Effector memory CD8-positive, alpha-beta T cell (primary cell): Measurements from ENCODE around the gene C7orf25.
A peak's percentile ranks its signal among the peaks of the same experiment; 100 is the strongest.

Experiments used
- ATAC-seq: fragments of 150-1000 bp; cut with Tn5 transposase; replicated peaks from 2 replicates; pipeline ENCODE4 v1.10.0; 2021; ENCODE audit warnings: mild to moderate bottlenecking, moderate library complexity
- DNase-seq, 3 experiments: peaks; one replicate each; pipeline ENCODE4 v3.0.0; 2021
- H3K27ac Mint-ChIP-seq, 2 donors: one replicate each; pipeline ENCODE4 v1.8.0; 2022; ENCODE audit warnings: mild to moderate bottlenecking in 2 of 2, mixed read lengths in 2 of 2, moderate library complexity in 2 of 2
- H3K27me3 Mint-ChIP-seq, 2 donors: one replicate each; pipeline ENCODE4 v1.8.0; 2022; ENCODE audit warnings: mixed read lengths in 2 of 2
- H3K36me3 Mint-ChIP-seq: one replicate; pipeline ENCODE4 v1.8.0; 2022; ENCODE audit warnings: mild to moderate bottlenecking, moderate library complexity, mixed read lengths; ENCODE audit not compliant: insufficient read depth
- H3K4me1 Mint-ChIP-seq, 2 donors: one replicate each; pipeline ENCODE4 v1.8.0; 2022; ENCODE audit warnings: low read depth in 2 of 2, mixed read lengths in 2 of 2
- H3K4me3 Mint-ChIP-seq, 2 donors: one replicate each; pipeline ENCODE4 v1.8.0; 2022; ENCODE audit warnings: mild to moderate bottlenecking in 2 of 2, mixed read lengths in 2 of 2, moderate library complexity in 2 of 2
- H3K9me3 Mint-ChIP-seq, 2 donors: one replicate each; pipeline ENCODE4 v1.8.0; 2022; ENCODE audit warnings: mixed read lengths in 2 of 2
- total RNA-seq, 9 experiments: gene quantifications; one replicate each; lab custom pipeline; 2026; lab: John Stamatoyannopoulos, UW

Gene C7orf25
- total RNA-seq, result 0 to 0.49 (median 0.11) reads per million in 9 experiments

DNA sequence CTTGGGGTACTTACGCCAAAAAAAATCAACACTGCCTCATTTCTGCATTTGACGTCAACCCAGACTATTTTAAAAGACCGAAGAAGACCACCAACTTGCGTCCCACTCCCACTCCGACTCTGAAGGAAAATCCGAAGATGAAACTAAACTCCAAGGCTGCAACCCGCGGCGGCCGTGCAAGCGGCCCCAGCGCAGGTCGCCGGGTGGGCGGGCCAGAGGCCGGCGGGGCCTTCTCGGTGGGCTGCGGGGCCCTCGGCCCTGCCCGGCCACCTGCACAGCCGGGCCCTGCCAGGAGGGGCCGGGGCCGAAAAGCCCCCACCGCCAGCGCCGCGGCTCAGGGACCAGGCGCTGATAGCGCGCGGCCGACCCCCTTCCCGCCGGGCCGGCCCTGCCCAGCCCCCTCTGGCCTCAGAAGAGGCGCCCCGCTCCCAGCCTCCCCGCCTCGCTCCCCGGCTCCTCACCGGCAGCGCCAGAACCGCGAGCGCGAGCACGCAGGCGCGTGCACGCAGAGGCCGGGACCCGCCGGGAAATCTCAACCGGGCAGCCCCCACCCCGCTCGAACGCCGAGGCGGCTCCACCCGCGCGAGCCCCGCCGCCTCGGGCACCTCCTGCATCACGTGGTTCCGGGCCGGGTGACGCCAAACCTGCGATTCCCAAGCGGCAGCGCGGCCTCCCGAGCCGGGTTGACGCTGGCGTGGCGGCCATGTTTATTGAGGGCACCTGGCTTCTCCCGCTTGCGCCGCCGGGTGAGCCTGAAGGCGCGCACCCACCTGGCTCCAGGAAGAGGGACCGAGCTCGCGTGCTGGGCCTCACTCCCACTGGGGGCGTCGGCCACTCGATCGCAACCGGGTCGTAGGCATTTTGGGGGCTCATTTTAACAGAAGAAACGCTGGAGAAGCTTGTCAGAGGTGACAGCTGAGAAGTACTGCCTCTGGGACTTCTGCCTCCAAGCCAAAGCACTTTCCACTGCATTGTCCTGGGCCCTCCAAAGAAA lies at the start of gene C7orf25:
C7orf25 (minus strand) TSS at position 617 of the 994 bp plus-strand sequence. CDS start 1,170 bp downstream, outside the sequence.
- peak; percentile 95 to 97 (median 95) for DNase-seq
- H3K4me3 Mint-ChIP-seq, result peak within 1 kb of the TSS; percentile 82 to 85
- no peaks in the 10 kb centered on the region for H3K27me3 Mint-ChIP-seq
- peaks cover 19% of the 10 kb centered on the region for H3K36me3 Mint-ChIP-seq
- peak within 1 kb of the TSS; percentile 81 to 87 for H3K27ac Mint-ChIP-seq
- H3K4me1 Mint-ChIP-seq, result peaks cover 20 to 33% of the 10 kb centered on the region in 2 donors
- peak; percentile 95 for ATAC-seq
- H3K9me3 Mint-ChIP-seq, result no peaks in the 10 kb centered on the region

DNA sequence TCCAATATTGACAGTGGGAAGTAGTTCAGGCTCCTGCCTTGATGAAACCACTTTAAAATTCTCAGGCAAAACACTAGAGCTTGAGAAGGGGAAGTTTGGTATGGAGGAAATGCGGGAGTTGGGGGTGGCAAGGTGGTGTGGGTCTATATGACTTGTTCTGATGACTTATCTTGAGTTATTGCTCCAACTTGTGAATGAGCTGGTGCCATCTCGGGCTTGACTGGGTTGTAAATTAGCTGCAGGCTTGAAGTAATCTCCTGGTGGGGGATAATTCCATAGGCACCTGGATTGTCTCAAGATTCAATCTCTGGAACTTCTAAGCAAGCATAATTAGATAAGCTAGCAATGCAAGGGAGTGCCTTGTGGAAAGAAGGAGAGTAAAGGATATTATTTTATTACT lies 49.3 kb upstream of the C7orf25 start:
- Mint-ChIP-seq H3K27me3 (peaks cover 26 to 27% of the 10 kb centered on the region in 2 donors), H3K4me1 (no peaks in the 10 kb centered on the region), H3K4me3 (no peak overlapping the region), H3K36me3 (peaks cover 2% of the 10 kb centered on the region), H3K9me3 (peaks cover 0 to 7% of the 10 kb centered on the region in 2 donors), H3K27ac (no peak overlapping the region)
- DNase-seq (no peak), ATAC-seq (no peak)

DNA sequence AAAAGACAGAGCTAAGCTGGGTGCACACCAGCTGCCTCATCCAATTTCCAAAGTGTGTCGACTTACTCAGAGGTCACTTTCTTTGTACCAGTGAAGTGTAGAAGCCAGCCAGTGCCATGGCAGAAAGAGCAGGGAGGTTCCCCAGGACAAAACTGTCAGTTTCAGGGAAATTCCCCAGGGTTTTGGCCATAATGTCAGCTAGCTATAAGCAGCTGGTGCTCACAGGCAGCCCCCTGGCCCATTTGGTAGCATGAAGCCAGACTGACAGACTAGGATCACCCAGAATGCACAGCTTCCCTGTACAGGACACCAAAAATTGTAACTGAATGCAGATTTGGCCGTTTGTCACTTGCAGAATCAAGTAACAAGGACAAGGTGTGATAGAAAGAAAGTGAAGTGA lies 48.9 kb upstream of the C7orf25 start:
- H3K27me3 Mint-ChIP-seq, result peaks cover 25 to 27% of the 10 kb centered on the region in 2 donors
- H3K4me3 Mint-ChIP-seq, result no peak overlapping the region
- peaks cover 0 to 7% of the 10 kb centered on the region in 2 donors for H3K9me3 Mint-ChIP-seq
- H3K27ac Mint-ChIP-seq, result no peak overlapping the region
- ATAC-seq (no peak), DNase-seq (no peak)
- peaks cover 2% of the 10 kb centered on the region for H3K36me3 Mint-ChIP-seq
- H3K4me1 Mint-ChIP-seq, result no peaks in the 10 kb centered on the region

DNA sequence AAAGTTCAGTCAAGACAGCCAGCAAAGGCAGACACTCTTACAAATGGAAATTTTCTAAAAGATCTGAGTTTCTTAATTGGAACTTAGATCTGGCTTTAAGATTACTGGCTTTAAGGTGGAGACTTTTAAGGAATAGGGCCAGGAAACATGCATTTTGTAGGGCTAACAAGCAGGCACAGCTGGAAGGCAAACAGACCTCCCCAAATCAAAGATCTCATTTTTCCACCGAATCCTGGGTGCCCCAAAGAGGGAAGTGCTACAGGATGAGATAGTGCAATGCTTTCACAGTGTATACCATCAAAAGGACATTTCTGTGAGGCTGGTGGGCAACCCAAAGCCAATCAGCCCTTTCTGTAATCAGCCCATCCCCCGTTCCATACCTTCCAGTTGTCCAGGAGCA lies 47.7 kb upstream of the C7orf25 start:
- Mint-ChIP-seq H3K4me3 (no peak overlapping the region), H3K9me3 (peaks cover 0 to 7% of the 10 kb centered on the region in 2 donors), H3K27me3 (peaks cover 15 to 17% of the 10 kb centered on the region in 2 donors), H3K27ac (no peak overlapping the region), H3K4me1 (no peaks in the 10 kb centered on the region), H3K36me3 (peaks cover 2% of the 10 kb centered on the region)
- DNase-seq (no peak), ATAC-seq (no peak)

DNA sequence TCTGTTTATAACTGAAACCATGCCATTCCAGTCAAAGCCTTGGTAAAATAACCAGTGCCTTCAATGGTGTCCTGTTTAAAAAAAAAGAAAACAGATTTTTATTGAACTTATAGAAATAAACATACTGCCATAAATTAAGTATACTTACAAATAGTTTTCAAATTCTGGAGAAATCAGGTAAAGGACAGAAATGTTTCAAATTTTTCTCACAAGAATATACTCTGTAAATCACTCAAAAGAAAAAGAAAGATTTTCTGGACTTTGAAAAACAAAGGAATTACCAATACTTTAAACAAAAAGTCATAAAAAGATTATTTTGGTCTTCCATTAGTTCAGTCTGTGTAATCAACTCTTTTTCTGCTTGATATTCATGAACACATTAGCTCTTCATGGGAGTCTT lies 44.2 kb upstream of the C7orf25 start:
- Mint-ChIP-seq H3K9me3 (peaks cover 0 to 7% of the 10 kb centered on the region in 2 donors), H3K4me3 (no peak overlapping the region), H3K4me1 (no peaks in the 10 kb centered on the region), H3K27me3 (peaks cover 11 to 15% of the 10 kb centered on the region in 2 donors), H3K36me3 (peaks cover 2% of the 10 kb centered on the region), H3K27ac (no peak overlapping the region)
- no peak for ATAC-seq
- no peak for DNase-seq

DNA sequence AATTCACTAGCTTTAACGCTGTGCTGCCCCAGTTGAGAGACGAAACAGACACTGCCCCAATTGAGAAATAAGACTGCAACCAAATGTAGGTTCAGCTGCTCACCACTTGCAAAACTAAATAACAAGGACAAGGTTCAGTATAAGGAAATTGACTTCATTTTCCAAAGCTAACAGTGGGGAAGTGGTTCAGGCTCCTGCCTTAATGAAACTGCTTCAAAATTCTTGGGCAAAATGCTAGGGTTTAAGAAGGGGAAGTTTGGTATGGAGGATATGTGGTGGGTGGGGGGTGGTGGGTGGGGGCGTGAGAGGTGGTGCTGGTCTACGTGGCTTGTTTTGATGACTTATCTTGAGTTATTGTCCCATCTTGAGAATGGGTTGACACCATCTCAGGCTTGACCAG lies 42.1 kb upstream of the C7orf25 start:
- Mint-ChIP-seq H3K27me3 (no peaks in the 10 kb centered on the region), H3K36me3 (peaks cover 2% of the 10 kb centered on the region), H3K4me1 (no peaks in the 10 kb centered on the region), H3K27ac (no peak overlapping the region), H3K4me3 (no peak overlapping the region), H3K9me3 (peaks cover 0 to 7% of the 10 kb centered on the region in 2 donors)
- DNase-seq (no peak), ATAC-seq (no peak)

DNA sequence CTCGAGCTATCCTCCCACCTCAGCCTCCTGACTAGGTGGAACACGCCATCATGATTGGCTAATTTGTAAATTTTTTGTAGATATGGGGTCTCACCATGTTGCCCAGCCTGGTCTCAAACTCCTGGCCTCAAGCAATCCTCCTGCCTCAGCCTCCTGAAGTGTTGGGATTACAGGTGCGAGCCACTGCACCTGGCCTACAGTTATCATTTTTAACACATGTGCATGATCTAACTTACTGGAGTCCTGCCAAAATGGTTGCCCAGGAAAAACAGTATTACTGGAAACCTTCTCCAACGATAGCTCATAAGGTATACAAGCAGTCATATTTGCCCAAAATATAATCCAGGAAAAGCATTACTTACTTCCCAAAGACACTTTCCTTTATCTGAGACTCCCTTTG lies 40.5 kb upstream of the C7orf25 start:
- Mint-ChIP-seq H3K36me3 (no peaks in the 10 kb centered on the region), H3K27me3 (no peaks in the 10 kb centered on the region), H3K27ac (no peak overlapping the region), H3K4me3 (no peak overlapping the region), H3K9me3 (peaks cover 0 to 5% of the 10 kb centered on the region in 2 donors), H3K4me1 (no peaks in the 10 kb centered on the region)
- DNase-seq (no peak), ATAC-seq (no peak)

DNA sequence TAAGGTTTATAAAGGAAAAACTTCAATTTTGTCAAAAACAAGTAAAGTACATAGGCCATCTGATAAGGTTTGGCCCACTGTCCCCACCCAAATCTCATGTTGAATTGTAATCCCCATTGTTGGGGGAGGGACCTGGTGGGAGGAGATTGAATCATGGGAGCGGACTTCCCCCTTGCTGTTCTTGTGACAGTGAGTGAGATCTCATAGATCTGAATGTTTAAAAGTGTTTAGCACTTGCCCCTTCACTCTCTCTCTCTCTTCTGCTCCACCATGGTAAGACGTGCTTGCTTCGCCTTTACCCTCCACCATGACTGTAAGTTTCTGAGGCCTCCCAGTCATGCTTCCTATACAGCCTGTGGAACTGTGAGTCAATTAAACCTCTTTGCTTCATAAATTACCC lies 38.5 kb upstream of the C7orf25 start:
- Mint-ChIP-seq H3K4me1 (peaks cover 0 to 2% of the 10 kb centered on the region in 2 donors), H3K9me3 (no peaks in the 10 kb centered on the region), H3K4me3 (no peak overlapping the region), H3K36me3 (no peaks in the 10 kb centered on the region), H3K27ac (no peak overlapping the region), H3K27me3 (no peaks in the 10 kb centered on the region)
- DNase-seq (no peak), ATAC-seq (no peak)

DNA sequence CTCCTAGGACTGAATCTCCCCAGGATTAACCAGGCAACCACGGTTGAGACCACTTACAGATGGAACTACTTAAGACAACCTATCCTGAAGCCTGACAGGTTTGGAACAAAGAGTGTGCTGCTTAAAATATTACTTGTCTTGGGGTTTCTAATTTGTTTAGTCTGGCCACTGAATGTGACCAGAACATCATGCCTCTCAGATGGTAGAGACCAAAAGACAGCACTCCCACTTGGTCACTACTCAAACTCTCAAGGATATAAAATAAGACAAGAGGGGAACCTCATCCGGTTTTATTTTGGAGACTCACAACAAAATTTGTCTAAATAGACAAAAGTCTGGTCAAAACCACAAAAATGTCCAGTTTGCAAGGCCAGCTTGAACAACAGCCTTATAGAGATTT lies 35.7 kb upstream of the C7orf25 start:
- ATAC-seq, result no peak

DNA sequence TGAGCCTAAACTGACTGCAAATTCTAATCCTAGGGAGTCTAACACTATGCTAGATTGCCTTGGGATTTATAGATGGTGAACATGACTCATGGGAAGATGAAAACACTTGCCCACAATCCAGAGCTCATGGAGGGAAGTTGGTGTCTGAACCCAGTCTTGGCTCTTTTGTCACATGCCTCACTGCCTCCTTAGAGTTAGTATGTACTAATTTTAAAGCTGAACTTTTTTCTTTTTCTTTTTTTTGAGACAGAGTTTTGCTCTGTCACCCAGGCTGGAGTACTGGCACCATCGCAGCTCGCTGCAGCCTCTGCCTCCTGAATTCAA lies 34.7 kb upstream of the C7orf25 start:
- Mint-ChIP-seq H3K36me3 (no peaks in the 10 kb centered on the region), H3K4me1 (peaks cover 0 to 2% of the 10 kb centered on the region in 2 donors), H3K9me3 (no peaks in the 10 kb centered on the region), H3K27me3 (no peaks in the 10 kb centered on the region), H3K4me3 (no peak overlapping the region), H3K27ac (no peak overlapping the region)
- ATAC-seq (no peak), DNase-seq (no peak)

More for the DNA sequence above, 35.7 kb upstream of the C7orf25 start:
- Mint-ChIP-seq H3K4me1 (peaks cover 0 to 2% of the 10 kb centered on the region in 2 donors), H3K9me3 (no peaks in the 10 kb centered on the region), H3K27ac (no peak overlapping the region), H3K4me3 (no peak overlapping the region), H3K36me3 (no peaks in the 10 kb centered on the region), H3K27me3 (no peaks in the 10 kb centered on the region)
- no peak for DNase-seq

DNA sequence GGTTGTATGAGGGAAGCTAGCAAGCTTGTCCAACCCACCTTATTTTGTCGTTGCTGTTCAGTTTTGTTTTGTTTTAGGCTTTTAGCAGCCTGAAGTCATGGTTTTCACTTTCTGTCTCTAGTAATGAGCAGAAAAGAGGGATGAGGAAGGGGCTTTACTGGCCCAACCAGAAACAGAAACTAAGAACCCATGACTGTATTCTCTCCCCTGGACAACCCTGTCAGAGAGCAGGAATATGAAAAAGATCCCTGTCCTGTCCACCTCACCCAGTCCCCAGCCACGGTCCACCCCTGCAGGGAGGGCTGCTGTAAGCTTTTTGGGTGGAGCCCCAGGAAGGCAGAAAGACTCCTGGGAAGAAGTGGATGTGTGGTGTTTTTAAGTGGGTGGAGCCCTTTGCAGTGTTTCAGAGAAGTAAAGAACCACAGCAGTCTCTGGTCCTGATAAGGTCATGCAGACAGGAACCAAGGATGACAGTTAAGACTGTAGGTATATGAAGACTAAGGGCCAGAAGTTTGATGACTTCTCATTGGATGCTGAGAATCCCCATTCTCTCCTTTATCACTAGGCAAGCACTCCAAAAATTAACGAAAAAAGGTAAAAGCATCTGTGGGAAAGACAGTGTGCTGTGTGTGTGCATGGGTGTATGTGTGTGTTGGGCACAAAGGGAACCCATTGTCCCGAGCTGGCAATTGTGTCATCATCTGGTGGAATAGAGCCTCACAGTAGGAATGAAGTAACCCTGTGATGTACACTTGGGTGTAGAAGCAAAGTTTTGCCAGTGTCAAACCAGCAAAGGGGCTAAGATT lies 34.2 kb upstream of the C7orf25 start:
- Mint-ChIP-seq H3K4me1 (peaks cover 0 to 2% of the 10 kb centered on the region in 2 donors), H3K36me3 (no peaks in the 10 kb centered on the region), H3K27ac (peak overlapping the region in 1 of 2 donors; percentile 39), H3K27me3 (no peaks in the 10 kb centered on the region), H3K9me3 (no peaks in the 10 kb centered on the region), H3K4me3 (peak overlapping the region in 1 of 2 donors; percentile 28)
- DNase-seq, result no peak
- no peak for ATAC-seq

DNA sequence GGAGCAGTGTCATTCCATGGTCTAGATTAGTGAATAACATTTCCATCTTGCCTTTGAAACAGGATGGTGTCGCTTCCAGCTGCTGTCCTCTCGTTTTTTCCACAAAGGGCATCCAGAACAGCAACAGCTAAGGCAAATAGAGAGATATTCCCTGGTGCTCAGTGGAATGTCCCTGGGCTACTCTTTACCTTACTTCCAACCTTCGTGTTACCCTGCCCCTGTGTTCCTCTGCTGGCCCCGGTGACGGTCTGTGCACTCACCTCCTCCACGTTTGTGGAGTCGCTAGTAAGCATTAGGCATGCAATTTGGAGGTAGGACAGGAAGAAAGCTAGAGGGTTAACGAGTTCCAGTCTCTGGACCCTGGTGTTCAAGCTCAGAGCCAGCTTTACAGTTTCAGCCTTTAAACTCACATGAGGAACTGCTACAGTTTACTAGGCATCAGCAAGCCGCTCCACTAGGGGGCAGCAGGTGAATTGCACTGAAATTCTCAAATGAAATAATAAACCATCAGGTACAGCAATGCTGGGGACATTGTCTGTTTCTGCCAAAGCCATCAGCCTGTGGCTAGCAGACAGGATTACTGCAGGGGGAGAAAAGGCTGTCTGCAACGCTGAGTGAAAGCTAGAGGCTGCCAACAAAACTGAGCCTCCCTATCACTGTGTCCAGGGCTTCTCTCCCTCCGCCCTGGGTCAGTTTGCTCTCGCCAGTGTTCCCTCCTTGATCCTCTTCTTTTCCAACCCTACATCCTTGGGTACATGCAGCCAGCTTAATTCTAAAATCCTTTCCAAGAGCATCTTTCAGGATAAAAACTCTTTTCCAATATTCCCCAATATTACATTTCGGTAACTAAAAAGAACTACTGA lies 29.3 kb upstream of the C7orf25 start:
- H3K36me3 Mint-ChIP-seq, result peaks cover 29% of the 10 kb centered on the region
- no peak overlapping the region for H3K4me3 Mint-ChIP-seq
- peaks cover 0 to 5% of the 10 kb centered on the region in 2 donors for H3K4me1 Mint-ChIP-seq
- H3K27ac Mint-ChIP-seq, result no peak overlapping the region
- ATAC-seq (peak; percentile 68), DNase-seq (peak; percentile 58 to 74 (median 63))
- H3K9me3 Mint-ChIP-seq, result no peaks in the 10 kb centered on the region
- no peaks in the 10 kb centered on the region for H3K27me3 Mint-ChIP-seq
